Upper lobe of left lung (tissue), 6 donors: ENCODE data around the gene REEP6. TPM values are rescaled to one million over a fixed set of nuclear protein-coding genes. Genes with fewer than 3 reads are reported as not detected.
"Not testable (repeated sequence)": the region's sequence is repeated elsewhere in the genome, so short reads cannot be mapped to it uniquely, and the experiment has no call there.

Experiments
- ATAC-seq, 2 donors: fragments of 200-7000 bp; cut with Tn5 transposase; one replicate each; pipeline ENCODE4 v1.9.1; 2022; ENCODE audit warnings: mild to moderate bottlenecking in 2 of 2, moderate library complexity in 2 of 2; ENCODE audit not compliant: low FRiP score in 2 of 2
- DNase-seq, 2 donors: peaks; one replicate each; pipeline ENCODE4 v3.0.0-alpha.2; 2019 to 2020
- H3K27ac ChIP-seq, 4 donors: fragments of 200-600 bp; sonication (generic); one replicate each; pipeline ENCODE4 v1.5.1; 2016 to 2019
- H3K27me3 ChIP-seq, 4 donors: fragments of 200-600 bp; sonication (generic); one replicate each; pipeline ENCODE4 v1.5.1; 2017 to 2019
- H3K36me3 ChIP-seq, 4 donors: fragments of 200-600 bp; sonication (generic); one replicate each; pipeline ENCODE4 v1.5.1; 2016 to 2019
- H3K4me1 ChIP-seq, 4 donors: fragments of 200-600 bp; sonication (generic); one replicate each; pipeline ENCODE4 v1.5.1; 2018 to 2019
- H3K4me3 ChIP-seq, 4 donors: fragments of 200-600 bp; sonication (generic); one replicate each; pipeline ENCODE4 v1.5.1; 2017 to 2019; ENCODE audit warnings: mild to moderate bottlenecking in 2 of 4, moderate library complexity in 1 of 4
- H3K9me3 ChIP-seq, 4 donors: fragments of 200-600 bp; sonication (generic); one replicate each; pipeline ENCODE4 v1.5.1; 2018 to 2019
- CTCF ChIP-seq, 6 experiments: fragments of 450-650 bp in 4 of 6; fragments of 200-600 bp in 2 of 6; sonication (generic) in 2 of 6; IDR thresholded peaks; one replicate each; pipeline ENCODE4 v1.5.1; 2016 to 2019; ENCODE audit warnings: antibody characterized with exemption in 6 of 6
- EP300 ChIP-seq, 4 donors: sonication (generic); formaldehyde crosslinking; IDR thresholded peaks; one replicate each; pipeline ENCODE4 v1.5.1; 2017; ENCODE audit warnings: antibody characterized with exemption in 4 of 4, control low read depth in 2 of 4
- POLR2A ChIP-seq, 4 donors: fragments of 450-650 bp; IDR thresholded peaks; one replicate each; pipeline ENCODE4 v1.5.1; 2016 to 2017; ENCODE audit warnings: antibody characterized with exemption in 4 of 4, mild to moderate bottlenecking in 2 of 4
- POLR2AphosphoS5 ChIP-seq, 2 donors: sonication (generic); formaldehyde crosslinking; IDR thresholded peaks; one replicate each; pipeline ENCODE4 v1.5.1; 2017; ENCODE audit warnings: antibody characterized with exemption in 2 of 2
- WGBS, 2 donors: methylation state at CpG; one replicate each; pipeline ENCODE4 v1.1.5; 2017 to 2018; 5-methylcytosine and 5-hydroxymethylcytosine counted together
- total RNA-seq, 6 donors: library from RNA; depleted of rRNA in 4 of 6; stranded (reverse); fragments of >200 nt in 4 of 6; gene quantifications; one replicate each; pipeline versions ENCODE4 v1.1.0 to v1.2.1, GENCODE V29; 2016 to 2021
- donor health status: DM: no; HTN: no; CAD: no; lungs with moderate emphysema.
- donor health status: DM: no; HTN: yes; CAD: no; lungs with severe emphysema.

REEP6 gene
- total RNA-seq, 6 donors from 2014 or later = 2.0 to 7.8 (median 3.1) TPM

- Histone ChIP-seq H3K4me3 (no peak overlapping the region), H3K9me3 (no peaks in the 10 kb centered on the region), H3K27me3 (peaks cover 5 to 54% (median 39%) of the 10 kb centered on the region in 4 donors), H3K27ac (no peak overlapping the region), H3K4me1 (peaks cover 41 to 55% (median 47%) of the 10 kb centered on the region in 4 donors), H3K36me3 (peaks cover 0 to 26% (median 11%) of the 10 kb centered on the region in 4 donors)
- ATAC-seq = no peak
- DNase-seq = peak in 1 of 2 donors; percentile 80
- TF ChIP-seq POLR2AphosphoS5 (IDR thresholded peaks at IDR 0.05) (no peak), EP300 (IDR thresholded peaks at IDR 0.05) (no peak)
- WGBS, 2 donors = 40 to 55% methylated on average over 2 to 43 of the region's 44 CpGs
Measured at GRCh38 chr19:1472231-1473084, 18.5 kb upstream of the REEP6 start.

- no peak for TF ChIP-seq POLR2A (IDR thresholded peaks at IDR 0.05)
- no peak overlapping the region for H3K4me3 ChIP-seq
- peak in 1 of 2 donors; percentile 50 for DNase-seq
- H3K27ac ChIP-seq = no peak overlapping the region
- no peaks in the 10 kb centered on the region for H3K9me3 ChIP-seq
- peaks cover 41 to 55% (median 47%) of the 10 kb centered on the region in 4 donors for H3K4me1 ChIP-seq
- WGBS, 2 donors = 69 to 82% methylated on average over 10 to 20 of the region's 20 CpGs
- peaks cover 0 to 26% (median 11%) of the 10 kb centered on the region in 4 donors for H3K36me3 ChIP-seq
- peaks cover 5 to 46% (median 31%) of the 10 kb centered on the region in 4 donors for H3K27me3 ChIP-seq
- no peak for ATAC-seq
Measured at GRCh38 chr19:1473085-1473851, 17.7 kb upstream of the REEP6 start.

- no peak for ATAC-seq
- 70 to 83% methylated on average over 15 to 31 of the region's 31 CpGs for WGBS, 2 donors
- H3K4me1 ChIP-seq = peaks cover 37 to 52% (median 42%) of the 10 kb centered on the region in 4 donors
Measured at GRCh38 chr19:1474011-1474764, 16.8 kb upstream of the REEP6 start.

GRCh38 chr19:1474765-1475351 lies 16.1 kb upstream of the REEP6 start:
- Histone ChIP-seq H3K4me3 (no peak overlapping the region), H3K27ac (no peak overlapping the region), H3K4me1 (peaks cover 39 to 51% (median 43%) of the 10 kb centered on the region in 4 donors), H3K27me3 (peaks cover 5 to 30% (median 19%) of the 10 kb centered on the region in 4 donors), H3K9me3 (no peaks in the 10 kb centered on the region), H3K36me3 (peaks cover 0 to 26% (median 11%) of the 10 kb centered on the region in 4 donors)
- DNase-seq (peak in 1 of 2 donors; percentile 67), ATAC-seq (no peak)
- no peak for TF ChIP-seq CTCF (IDR thresholded peaks at IDR 0.05)
- no peak for TF ChIP-seq POLR2A (IDR thresholded peaks at IDR 0.05)
- no peak for TF ChIP-seq EP300 (IDR thresholded peaks at IDR 0.05)
- no peak for TF ChIP-seq POLR2AphosphoS5 (IDR thresholded peaks at IDR 0.05)
- 89 to 95% methylated on average over 12 to 26 of the region's 26 CpGs for WGBS, 2 donors

More at GRCh38 chr19:1474011-1474764, 16.8 kb upstream of the REEP6 start:
- Histone ChIP-seq H3K9me3 (no peaks in the 10 kb centered on the region), H3K4me3 (no peak overlapping the region), H3K27me3 (peaks cover 5 to 37% (median 23%) of the 10 kb centered on the region in 4 donors), H3K27ac (no peak overlapping the region), H3K36me3 (peaks cover 0 to 26% (median 11%) of the 10 kb centered on the region in 4 donors)
- DNase-seq = peak in 1 of 2 donors; percentile 73
- TF ChIP-seq EP300 (IDR thresholded peaks at IDR 0.05) (no peak), POLR2AphosphoS5 (IDR thresholded peaks at IDR 0.05) (no peak), CTCF (IDR thresholded peaks at IDR 0.05) (no peak), POLR2A (IDR thresholded peaks at IDR 0.05) (no peak)

GRCh38 chr19:1475751-1476437 lies 15.1 kb upstream of the REEP6 start:
- DNase-seq (peak in 1 of 2 donors; percentile 67), ATAC-seq (no peak)
- Histone ChIP-seq H3K4me1 (peaks cover 28 to 41% (median 32%) of the 10 kb centered on the region in 4 donors), H3K9me3 (no peaks in the 10 kb centered on the region), H3K27ac (no peak overlapping the region), H3K4me3 (no peak overlapping the region), H3K27me3 (peaks cover 0 to 20% (median 10%) of the 10 kb centered on the region in 4 donors), H3K36me3 (peaks cover 0 to 26% (median 11%) of the 10 kb centered on the region in 4 donors)
- WGBS, 2 donors = 95 to 96% methylated on average over 16 to 27 of the region's 31 CpGs
- TF ChIP-seq CTCF (IDR thresholded peaks at IDR 0.05) (no peak), EP300 (IDR thresholded peaks at IDR 0.05) (no peak), POLR2A (IDR thresholded peaks at IDR 0.05) (no peak), POLR2AphosphoS5 (IDR thresholded peaks at IDR 0.05) (no peak)

GRCh38 chr19:1477056-1477455 lies 13.9 kb upstream of the REEP6 start:
- H3K27me3 ChIP-seq, ATAC-seq, H3K4me3 ChIP-seq, H3K9me3 ChIP-seq, H3K27ac ChIP-seq, DNase-seq: not testable (repeated sequence)
- peaks cover 0 to 26% (median 11%) of the 10 kb centered on the region in 4 donors for H3K36me3 ChIP-seq
- peaks cover 18 to 29% (median 23%) of the 10 kb centered on the region in 4 donors for H3K4me1 ChIP-seq
- WGBS, 2 donors = 94 to 97% methylated on average over 9 of the region's 9 CpGs
